ENCODE data around the gene OR2S2.

DNA sequence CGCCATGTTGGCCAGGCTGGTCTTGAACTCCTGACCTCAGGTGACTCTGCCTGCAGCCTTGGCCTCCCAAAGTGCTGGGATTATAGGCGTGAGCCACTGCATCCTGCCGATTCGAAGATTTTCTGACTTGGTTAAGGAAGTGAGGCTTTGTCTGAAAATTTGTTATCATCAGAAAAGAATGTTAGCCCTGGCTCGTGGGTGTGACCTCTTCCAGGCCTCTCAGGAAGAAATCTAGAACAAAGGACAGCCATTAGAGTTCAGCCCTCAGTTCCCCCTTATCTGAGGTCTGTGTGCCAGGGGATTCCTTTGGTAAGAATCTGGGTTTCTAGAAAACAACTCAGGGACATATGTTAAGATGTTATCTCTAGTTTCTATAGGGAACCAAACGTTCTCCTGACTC lies 6.2 kb downstream of the OR2S2 start:
- TF ChIP-seq, protein P1, sequence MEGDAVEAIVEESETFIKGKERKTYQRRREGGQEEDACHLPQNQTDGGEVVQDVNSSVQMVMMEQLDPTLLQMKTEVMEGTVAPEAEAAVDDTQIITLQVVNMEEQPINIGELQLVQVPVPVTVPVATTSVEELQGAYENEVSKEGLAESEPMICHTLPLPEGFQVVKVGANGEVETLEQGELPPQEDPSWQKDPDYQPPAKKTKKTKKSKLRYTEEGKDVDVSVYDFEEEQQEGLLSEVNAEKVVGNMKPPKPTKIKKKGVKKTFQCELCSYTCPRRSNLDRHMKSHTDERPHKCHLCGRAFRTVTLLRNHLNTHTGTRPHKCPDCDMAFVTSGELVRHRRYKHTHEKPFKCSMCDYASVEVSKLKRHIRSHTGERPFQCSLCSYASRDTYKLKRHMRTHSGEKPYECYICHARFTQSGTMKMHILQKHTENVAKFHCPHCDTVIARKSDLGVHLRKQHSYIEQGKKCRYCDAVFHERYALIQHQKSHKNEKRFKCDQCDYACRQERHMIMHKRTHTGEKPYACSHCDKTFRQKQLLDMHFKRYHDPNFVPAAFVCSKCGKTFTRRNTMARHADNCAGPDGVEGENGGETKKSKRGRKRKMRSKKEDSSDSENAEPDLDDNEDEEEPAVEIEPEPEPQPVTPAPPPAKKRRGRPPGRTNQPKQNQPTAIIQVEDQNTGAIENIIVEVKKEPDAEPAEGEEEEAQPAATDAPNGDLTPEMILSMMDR (conservative IDR thresholded peaks at IDR 0.05), result no peak
- TF ChIP-seq ZFX (IDR thresholded peaks at IDR 0.05), result no peak
